GM12801 (cell line): Measurements from ENCODE around the gene CPNE5.

Experiments used
- TF ChIP-seq, protein P1 (sequence below): IDR thresholded peaks from one replicate; pipeline ENCODE4 v1.5.1; 2011; ENCODE audit warnings: control low read depth; ENCODE audit not compliant: insufficient read length; ENCODE audit errors: extremely low read depth

Gene CPNE5

DNA sequence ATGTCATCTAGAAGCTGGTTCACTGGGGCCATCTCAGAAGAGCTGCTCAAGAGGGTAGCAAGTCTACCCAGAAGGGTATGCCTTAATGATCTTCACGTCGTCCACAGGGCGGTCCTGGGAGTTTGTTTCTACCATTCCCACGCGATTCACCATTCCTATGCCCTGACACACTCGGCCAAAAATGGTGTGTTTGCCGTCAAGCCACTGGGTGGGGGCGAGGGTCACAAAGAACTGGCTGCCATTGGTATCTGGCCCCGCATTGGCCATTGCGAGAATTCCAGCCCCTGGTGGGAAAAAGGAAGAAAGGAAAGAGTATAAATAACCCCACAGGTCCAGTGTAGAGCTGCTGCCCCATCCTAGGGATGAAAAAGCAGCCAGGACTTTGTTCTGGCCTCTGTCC, 16.5 kb upstream of the CPNE5 start:
- TF ChIP-seq, protein P1, sequence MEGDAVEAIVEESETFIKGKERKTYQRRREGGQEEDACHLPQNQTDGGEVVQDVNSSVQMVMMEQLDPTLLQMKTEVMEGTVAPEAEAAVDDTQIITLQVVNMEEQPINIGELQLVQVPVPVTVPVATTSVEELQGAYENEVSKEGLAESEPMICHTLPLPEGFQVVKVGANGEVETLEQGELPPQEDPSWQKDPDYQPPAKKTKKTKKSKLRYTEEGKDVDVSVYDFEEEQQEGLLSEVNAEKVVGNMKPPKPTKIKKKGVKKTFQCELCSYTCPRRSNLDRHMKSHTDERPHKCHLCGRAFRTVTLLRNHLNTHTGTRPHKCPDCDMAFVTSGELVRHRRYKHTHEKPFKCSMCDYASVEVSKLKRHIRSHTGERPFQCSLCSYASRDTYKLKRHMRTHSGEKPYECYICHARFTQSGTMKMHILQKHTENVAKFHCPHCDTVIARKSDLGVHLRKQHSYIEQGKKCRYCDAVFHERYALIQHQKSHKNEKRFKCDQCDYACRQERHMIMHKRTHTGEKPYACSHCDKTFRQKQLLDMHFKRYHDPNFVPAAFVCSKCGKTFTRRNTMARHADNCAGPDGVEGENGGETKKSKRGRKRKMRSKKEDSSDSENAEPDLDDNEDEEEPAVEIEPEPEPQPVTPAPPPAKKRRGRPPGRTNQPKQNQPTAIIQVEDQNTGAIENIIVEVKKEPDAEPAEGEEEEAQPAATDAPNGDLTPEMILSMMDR, result no peak

- TF ChIP-seq, protein P1, result no peak
Measured at GRCh38 chr6:36853325-36853724, 14.1 kb upstream of the CPNE5 start.

- TF ChIP-seq, protein P1, result no peak
Measured at GRCh38 chr6:36852481-36853147, 13.4 kb upstream of the CPNE5 start.

- TF ChIP-seq, protein P1, result no peak
Measured at GRCh38 chr6:36851626-36852025, 12.4 kb upstream of the CPNE5 start.

GRCh38 chr6:36851149-36851614, 11.9 kb upstream of the CPNE5 start:
- TF ChIP-seq, protein P1, result no peak

DNA sequence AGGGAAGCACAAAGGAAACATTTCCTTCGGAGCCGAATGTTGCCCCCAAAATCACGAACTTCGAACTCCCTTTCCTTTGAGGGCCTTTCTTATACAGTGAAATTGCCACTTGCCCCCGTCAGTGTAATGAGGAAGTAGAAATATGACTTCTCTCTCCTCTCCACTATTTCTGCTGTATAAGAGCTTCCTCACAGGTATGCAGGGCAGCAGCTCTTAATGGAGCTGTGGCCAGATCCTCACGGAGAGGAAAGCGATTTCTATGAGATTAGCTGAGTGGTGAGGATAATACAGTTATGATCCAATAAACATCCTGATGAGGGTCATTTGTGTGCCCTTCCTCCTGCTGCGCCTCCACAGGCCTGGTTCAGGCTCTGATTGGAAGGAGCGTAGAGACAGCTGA, 10.8 kb upstream of the CPNE5 start:
- TF ChIP-seq, protein P1, result no peak

- TF ChIP-seq, protein P1, result no peak
Measured at GRCh38 chr6:36848658-36849441, 9.6 kb upstream of the CPNE5 start.
